Duodenal mucosa (tissue), 2 donors: ENCODE measurements around the gene PRKAG3.
A peak's percentile ranks its signal among the peaks of the same experiment; 100 is the strongest.

Source experiments
- H3K27ac ChIP-seq: one replicate; pipeline ENCODE4 v1.7.0; 2013; ENCODE audit warnings: low read depth, low read length
- H3K27me3 ChIP-seq, 2 donors: one replicate each; pipeline ENCODE4 v1.7.0; 2013; ENCODE audit warnings: low read length in 2 of 2, control low read depth in 1 of 2; ENCODE audit not compliant: insufficient read depth in 2 of 2, control insufficient read depth in 1 of 2
- H3K36me3 ChIP-seq, 2 donors: one replicate each; pipeline ENCODE4 v1.7.0; 2013; ENCODE audit warnings: low read length in 2 of 2, control low read depth in 1 of 2; ENCODE audit not compliant: insufficient read depth in 2 of 2, control insufficient read depth in 1 of 2
- H3K4me1 ChIP-seq, 2 donors: one replicate each; pipeline ENCODE4 v1.7.0; 2013; ENCODE audit warnings: low read length in 2 of 2, control low read depth in 1 of 2; ENCODE audit not compliant: insufficient read depth in 2 of 2, control insufficient read depth in 1 of 2
- H3K4me3 ChIP-seq, 2 donors: one replicate each; pipeline ENCODE4 v1.7.0; 2013; ENCODE audit warnings: low read length in 2 of 2, low read depth in 1 of 2
- H3K9ac ChIP-seq, 2 donors: one replicate each; pipeline ENCODE4 v1.7.0; 2013; ENCODE audit warnings: low read length in 2 of 2, low read depth in 1 of 2
- H3K9me3 ChIP-seq, 2 donors: one replicate each; pipeline ENCODE4 v1.7.0; 2013; ENCODE audit warnings: low read length in 2 of 2, control low read depth in 1 of 2; ENCODE audit not compliant: control insufficient read depth in 1 of 2

Gene PRKAG3

DNA sequence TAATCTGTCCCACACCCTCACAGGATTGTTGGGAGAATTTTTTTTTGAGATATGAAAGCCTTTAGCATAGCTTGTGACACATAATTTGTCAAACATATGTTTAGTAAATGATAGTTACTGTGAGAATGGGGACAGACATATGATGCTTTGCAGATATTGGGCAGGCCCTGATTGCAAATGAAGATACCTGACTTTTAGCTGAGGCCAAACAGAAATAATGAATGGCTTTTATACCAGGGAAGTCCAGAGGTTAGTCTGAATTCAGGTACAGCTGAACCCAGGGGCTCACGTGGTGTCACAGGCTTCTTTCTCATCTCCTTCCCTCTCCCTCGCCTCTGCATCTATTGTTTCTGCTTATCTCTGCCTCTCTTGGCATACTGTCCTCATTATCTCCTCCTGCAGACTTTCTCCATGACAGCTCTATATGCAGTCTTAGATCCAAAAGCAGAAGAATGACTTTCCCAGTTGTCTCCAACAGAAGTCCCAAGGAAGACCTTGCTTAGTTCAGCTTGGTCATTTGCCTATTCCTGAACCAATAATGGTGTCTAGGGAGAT lies 44.2 kb upstream of the PRKAG3 start:
- H3K9ac ChIP-seq = no peak overlapping the region
- no peaks in the 10 kb centered on the region for H3K36me3 ChIP-seq
- H3K27ac ChIP-seq = no peak overlapping the region
- no peak overlapping the region for H3K4me3 ChIP-seq
- H3K27me3 ChIP-seq = peaks cover 79 to 80% of the 10 kb centered on the region in 2 donors
- peaks cover 3 to 25% of the 10 kb centered on the region in 2 donors for H3K4me1 ChIP-seq
- H3K9me3 ChIP-seq = no peaks in the 10 kb centered on the region

DNA sequence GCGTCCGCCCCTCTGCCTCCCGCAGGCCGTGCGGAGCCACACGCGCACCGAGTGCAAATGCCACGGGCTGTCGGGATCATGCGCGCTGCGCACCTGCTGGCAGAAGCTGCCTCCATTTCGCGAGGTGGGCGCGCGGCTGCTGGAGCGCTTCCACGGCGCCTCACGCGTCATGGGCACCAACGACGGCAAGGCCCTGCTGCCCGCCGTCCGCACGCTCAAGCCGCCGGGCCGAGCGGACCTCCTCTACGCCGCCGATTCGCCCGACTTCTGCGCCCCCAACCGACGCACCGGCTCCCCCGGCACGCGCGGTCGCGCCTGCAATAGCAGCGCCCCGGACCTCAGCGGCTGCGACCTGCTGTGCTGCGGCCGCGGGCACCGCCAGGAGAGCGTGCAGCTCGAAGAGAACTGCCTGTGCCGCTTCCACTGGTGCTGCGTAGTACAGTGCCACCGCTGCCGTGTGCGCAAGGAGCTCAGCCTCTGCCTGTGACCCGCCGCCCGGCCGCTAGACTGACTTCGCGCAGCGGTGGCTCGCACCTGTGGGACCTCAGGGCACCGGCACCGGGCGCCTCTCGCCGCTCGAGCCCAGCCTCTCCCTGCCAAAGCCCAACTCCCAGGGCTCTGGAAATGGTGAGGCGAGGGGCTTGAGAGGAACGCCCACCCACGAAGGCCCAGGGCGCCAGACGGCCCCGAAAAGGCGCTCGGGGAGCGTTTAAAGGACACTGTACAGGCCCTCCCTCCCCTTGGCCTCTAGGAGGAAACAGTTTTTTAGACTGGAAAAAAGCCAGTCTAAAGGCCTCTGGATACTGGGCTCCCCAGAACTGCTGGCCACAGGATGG lies 42.0 kb upstream of the PRKAG3 start:
- H3K27ac ChIP-seq = no peak overlapping the region
- no peaks in the 10 kb centered on the region for H3K36me3 ChIP-seq
- H3K27me3 ChIP-seq = peaks cover 76 to 80% of the 10 kb centered on the region in 2 donors
- no peaks in the 10 kb centered on the region for H3K9me3 ChIP-seq
- peaks cover 3 to 13% of the 10 kb centered on the region in 2 donors for H3K4me1 ChIP-seq
- peak overlapping the region in 1 of 2 donors; percentile 28 for H3K4me3 ChIP-seq
- H3K9ac ChIP-seq = no peak overlapping the region

GRCh38 chr2:218872645-218873358 lies 41.2 kb upstream of the PRKAG3 start:
- H3K27me3 ChIP-seq = peaks cover 77 to 78% of the 10 kb centered on the region in 2 donors
- peaks cover 3 to 13% of the 10 kb centered on the region in 2 donors for H3K4me1 ChIP-seq
- no peak overlapping the region for H3K27ac ChIP-seq
- H3K9me3 ChIP-seq = no peaks in the 10 kb centered on the region
- H3K36me3 ChIP-seq = no peaks in the 10 kb centered on the region
- H3K9ac ChIP-seq = no peak overlapping the region
- peak overlapping the region in 1 of 2 donors; percentile 28 for H3K4me3 ChIP-seq

GRCh38 chr2:218871345-218872302 lies 40.0 kb upstream of the PRKAG3 start:
- Histone ChIP-seq H3K9ac (no peak overlapping the region), H3K27ac (no peak overlapping the region), H3K36me3 (no peaks in the 10 kb centered on the region), H3K4me1 (peaks cover 3 to 13% of the 10 kb centered on the region in 2 donors), H3K4me3 (peak overlapping the region; percentile 13 to 50), H3K27me3 (peaks cover 73 to 75% of the 10 kb centered on the region in 2 donors), H3K9me3 (no peaks in the 10 kb centered on the region)

- Histone ChIP-seq H3K9ac (no peak overlapping the region), H3K27ac (no peak overlapping the region), H3K27me3 (peaks cover 68 to 74% of the 10 kb centered on the region in 2 donors), H3K9me3 (no peaks in the 10 kb centered on the region), H3K4me3 (peak overlapping the region; percentile 13 to 50), H3K36me3 (no peaks in the 10 kb centered on the region), H3K4me1 (peaks cover 3 to 13% of the 10 kb centered on the region in 2 donors)
Observed at GRCh38 chr2:218870984-218871344, 39.4 kb upstream of the PRKAG3 start.

DNA sequence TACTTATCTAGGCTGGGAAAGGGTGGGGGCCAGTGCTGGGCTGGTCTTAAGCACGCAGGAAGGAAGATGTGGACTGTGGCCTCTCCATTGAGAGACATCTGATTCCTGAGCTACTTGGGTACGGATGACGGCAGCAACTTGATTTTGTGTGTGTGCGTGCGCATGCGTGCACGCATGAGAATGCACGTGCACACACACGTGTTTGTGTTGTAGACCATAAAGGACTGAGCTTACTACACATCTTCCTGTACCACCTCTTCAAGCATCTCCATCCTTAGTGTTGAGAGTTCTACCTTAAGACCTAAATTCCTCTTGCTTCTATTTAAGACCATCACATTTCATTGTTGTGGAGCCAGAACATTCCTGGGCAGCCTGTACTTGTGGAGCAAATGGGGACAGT lies 37.5 kb upstream of the PRKAG3 start:
- H3K27me3 ChIP-seq = peaks cover 54 to 59% of the 10 kb centered on the region in 2 donors

GRCh38 chr2:218867900-218868299 lies 36.3 kb upstream of the PRKAG3 start:
- Histone ChIP-seq H3K27ac (no peak overlapping the region), H3K4me3 (no peak overlapping the region), H3K9ac (no peak overlapping the region), H3K27me3 (peaks cover 48 to 57% of the 10 kb centered on the region in 2 donors), H3K9me3 (no peaks in the 10 kb centered on the region), H3K36me3 (no peaks in the 10 kb centered on the region), H3K4me1 (peaks cover 0 to 13% of the 10 kb centered on the region in 2 donors)

More for the DNA sequence above, 37.5 kb upstream of the PRKAG3 start:
- H3K9ac ChIP-seq = no peak overlapping the region
- H3K27ac ChIP-seq = no peak overlapping the region
- H3K4me1 ChIP-seq = peaks cover 3 to 13% of the 10 kb centered on the region in 2 donors
- H3K9me3 ChIP-seq = no peaks in the 10 kb centered on the region
- no peaks in the 10 kb centered on the region for H3K36me3 ChIP-seq
- H3K4me3 ChIP-seq = no peak overlapping the region

GRCh38 chr2:218865999-218866398 lies 34.4 kb upstream of the PRKAG3 start:
- no peak overlapping the region for H3K27ac ChIP-seq
- peaks cover 43 to 56% of the 10 kb centered on the region in 2 donors for H3K27me3 ChIP-seq
- no peak overlapping the region for H3K9ac ChIP-seq
- peaks cover 0 to 3% of the 10 kb centered on the region in 2 donors for H3K4me1 ChIP-seq
- no peaks in the 10 kb centered on the region for H3K36me3 ChIP-seq
- H3K9me3 ChIP-seq = no peaks in the 10 kb centered on the region
- H3K4me3 ChIP-seq = no peak overlapping the region

GRCh38 chr2:218865396-218865795 lies 33.8 kb upstream of the PRKAG3 start:
- Histone ChIP-seq H3K9me3 (no peaks in the 10 kb centered on the region), H3K27me3 (peaks cover 43 to 55% of the 10 kb centered on the region in 2 donors), H3K4me1 (peaks cover 0 to 2% of the 10 kb centered on the region in 2 donors), H3K27ac (no peak overlapping the region), H3K4me3 (no peak overlapping the region), H3K9ac (no peak overlapping the region), H3K36me3 (no peaks in the 10 kb centered on the region)
